Parathyroid adenoma (tissue), 2 donors: Measurements from ENCODE around the gene NOX4.
"Not testable (repeated sequence)": the region's sequence is repeated elsewhere in the genome, so short reads cannot be mapped to it uniquely, and the experiment has no call there.

Experiments used
- H2AFZ ChIP-seq: fragments of 300-600 bp; sonication (generic); one replicate; pipeline ENCODE4 v1.7.0; 2017; ENCODE audit warnings: antibody characterized with exemption, mild to moderate bottlenecking
- H3K27ac ChIP-seq: fragments of 300-600 bp; sonication (generic); one replicate; pipeline ENCODE4 v1.7.0; 2017
- H3K27me3 ChIP-seq: fragments of 300-600 bp; sonication (generic); one replicate; pipeline ENCODE4 v1.7.0; 2017; ENCODE audit warnings: low read length; ENCODE audit not compliant: control insufficient read depth, insufficient read depth
- H3K36me3 ChIP-seq: fragments of 300-600 bp; sonication (generic); one replicate; pipeline ENCODE4 v1.7.0; 2017; ENCODE audit warnings: low read length; ENCODE audit not compliant: control insufficient read depth, insufficient read depth
- H3K4me1 ChIP-seq: fragments of 300-600 bp; sonication (generic); one replicate; pipeline ENCODE4 v1.7.0; 2017; ENCODE audit warnings: control low read depth
- H3K4me2 ChIP-seq: fragments of 300-600 bp; sonication (generic); one replicate; pipeline ENCODE4 v1.7.0; 2017; ENCODE audit warnings: low read length
- H3K4me3 ChIP-seq: fragments of 300-600 bp; sonication (generic); one replicate; pipeline ENCODE4 v1.7.0; 2017; ENCODE audit warnings: low read depth, low read length
- H3K79me2 ChIP-seq: fragments of 300-600 bp; sonication (generic); one replicate; pipeline ENCODE4 v1.7.0; 2017; ENCODE audit warnings: control low read depth
- H3K9ac ChIP-seq: fragments of 300-600 bp; sonication (generic); one replicate; pipeline ENCODE4 v1.7.0; 2017; ENCODE audit warnings: mild to moderate bottlenecking
- H3K9me3 ChIP-seq: fragments of 300-600 bp; sonication (generic); one replicate; pipeline ENCODE4 v1.7.0; 2017; ENCODE audit warnings: low read length; ENCODE audit not compliant: control insufficient read depth
- CTCF ChIP-seq: fragments of 300-600 bp; sonication (generic); IDR thresholded peaks from one replicate; pipeline ENCODE4 v1.7.0; 2017; ENCODE audit warnings: antibody characterized with exemption, mild to moderate bottlenecking
- donor health status: primary hyperparathyroidism.

The NOX4 gene

GRCh38 chr11:89361734-89362133 lies 129.4 kb downstream of the NOX4 start:
- Histone ChIP-seq H3K27ac (no peak overlapping the region), H3K27me3 (no peaks in the 10 kb centered on the region), H2AFZ (no peak overlapping the region), H3K9ac (no peak overlapping the region), H3K79me2 (no peaks in the 10 kb centered on the region), H3K4me1 (no peaks in the 10 kb centered on the region), H3K9me3 (no peaks in the 10 kb centered on the region), H3K4me3 (no peak overlapping the region), H3K4me2 (no peak overlapping the region), H3K36me3 (no peaks in the 10 kb centered on the region)
- TF ChIP-seq CTCF: no peak

GRCh38 chr11:89359208-89359607 lies 132.0 kb downstream of the NOX4 start:
- not testable (repeated sequence) for H3K9me3 ChIP-seq, H3K79me2 ChIP-seq, H2AFZ ChIP-seq, H3K4me1 ChIP-seq, H3K4me3 ChIP-seq, H3K4me2 ChIP-seq, H3K36me3 ChIP-seq, H3K9ac ChIP-seq, H3K27me3 ChIP-seq, H3K27ac ChIP-seq

GRCh38 chr11:89358761-89359160 lies 132.4 kb downstream of the NOX4 start:
- H3K4me1 ChIP-seq: no peaks in the 10 kb centered on the region
- no peak overlapping the region for H2AFZ ChIP-seq
- no peak overlapping the region for H3K27ac ChIP-seq
- no peaks in the 10 kb centered on the region for H3K36me3 ChIP-seq
- H3K9me3 ChIP-seq: no peaks in the 10 kb centered on the region
- no peak overlapping the region for H3K4me2 ChIP-seq
- no peak overlapping the region for H3K9ac ChIP-seq
- TF ChIP-seq CTCF: no peak
- H3K4me3 ChIP-seq: no peak overlapping the region
- no peaks in the 10 kb centered on the region for H3K27me3 ChIP-seq
- H3K79me2 ChIP-seq: no peaks in the 10 kb centered on the region

- no peak overlapping the region for H3K4me2 ChIP-seq
- no peaks in the 10 kb centered on the region for H3K9me3 ChIP-seq
- no peak overlapping the region for H3K4me3 ChIP-seq
- H3K4me1 ChIP-seq: no peaks in the 10 kb centered on the region
- no peak overlapping the region for H3K27ac ChIP-seq
- no peaks in the 10 kb centered on the region for H3K36me3 ChIP-seq
- H3K9ac ChIP-seq: no peak overlapping the region
- H2AFZ ChIP-seq: no peak overlapping the region
- no peak for TF ChIP-seq CTCF
- H3K27me3 ChIP-seq: no peaks in the 10 kb centered on the region
- H3K79me2 ChIP-seq: no peaks in the 10 kb centered on the region
Observed at GRCh38 chr11:89355646-89356045, 135.5 kb downstream of the NOX4 start.

- H3K4me3 ChIP-seq, H3K79me2 ChIP-seq, H3K9me3 ChIP-seq, H3K27me3 ChIP-seq, H2AFZ ChIP-seq, H3K36me3 ChIP-seq, H3K4me1 ChIP-seq, H3K9ac ChIP-seq, H3K27ac ChIP-seq, H3K4me2 ChIP-seq: not testable (repeated sequence)
Observed at GRCh38 chr11:89354513-89354912, 136.7 kb downstream of the NOX4 start.

GRCh38 chr11:89347071-89347470 lies 144.1 kb downstream of the NOX4 start:
- H3K4me2 ChIP-seq: no peak overlapping the region
- H3K9ac ChIP-seq: no peak overlapping the region
- no peaks in the 10 kb centered on the region for H3K9me3 ChIP-seq
- no peaks in the 10 kb centered on the region for H3K27me3 ChIP-seq
- TF ChIP-seq CTCF: no peak
- no peak overlapping the region for H3K27ac ChIP-seq
- H3K4me3 ChIP-seq: no peak overlapping the region
- no peaks in the 10 kb centered on the region for H3K79me2 ChIP-seq
- H2AFZ ChIP-seq: no peak overlapping the region
- no peaks in the 10 kb centered on the region for H3K36me3 ChIP-seq
- no peaks in the 10 kb centered on the region for H3K4me1 ChIP-seq
